ENCODE measurements around the gene ACTMAP.

ACTMAP gene

GRCh38 chr19:40752257-40752781, 2.0 kb upstream of the ACTMAP start (continued):
- TF ChIP-seq ZBTB11 (tag by site-specific recombination; conservative IDR thresholded peaks at IDR 0.05; ENCODE audit: low read depth) (no peak), ZNF19 (tag by site-specific recombination; IDR thresholded peaks at IDR 0.05; ENCODE audit: low read depth) (no peak), ZNF202 (tag by site-specific recombination; IDR thresholded peaks at IDR 0.05; ENCODE audit: borderline replicate concordance) (no peak)

GRCh38 chr19:40750874-40751537, 729 bp upstream of the ACTMAP start, which contains the start of gene SNRPA:
Gene SNRPA (plus strand): TSS chr19:40751203. CDS start chr19:40751409, 206 bp downstream.
- Histone ChIP-seq H3K4me1 (ENCODE audit: control insufficient read depth, insufficient read depth, low read length) (peaks cover 40% of the 10 kb centered on the region), H3K36me3 (ENCODE audit: control insufficient read depth in 2 of 2, insufficient read depth in 1 of 2, low read length in 2 of 2) (peaks cover 31 to 67% of the 10 kb centered on the region in 2 experiments), H3K9me3 (ENCODE audit: control insufficient read depth, insufficient read depth, low read depth, low read length) (no peaks in the 10 kb centered on the region), H3K27ac (ENCODE audit: extremely low read depth, low read depth, low read length) (peak within 1 kb of the TSS; percentile 93), H3K4me3 (ENCODE audit: low read depth, low read length) (peak within 1 kb of the TSS; percentile 64)
- POLR2A ChIA-PET = interaction anchor here (0.5 to 7.3 kb wide), 52 partner anchors 10 to 689 kb away, joined by 3 to 180 read pairs (median 4); partner anchors contain the start of genes BLVRB, COQ8B, DMAC2 and EGLN2
- CTCF ChIA-PET = interaction anchor here (0.6 to 3.4 kb wide), 10 partner anchors 55 to 224 kb away, joined by 3 to 38 read pairs (median 3); no protein-coding TSS in a partner anchor
- TF ChIP-seq ZNF37A (tag by site-specific recombination; IDR thresholded peaks at IDR 0.05) = no peak
- 0 out of 2 replicates have a peak, but pooled peaks have one; percentile 39 for TF ChIP-seq ZNF2 (tag by site-specific recombination; IDR thresholded peaks at IDR 0.05)
- TF ChIP-seq ZNF266 (tag by site-specific recombination; IDR thresholded peaks at IDR 0.05; ENCODE audit: low read depth) = no peak
- no peak for TF ChIP-seq HOXD13 (CRISPR knock-in tag; IDR thresholded peaks at IDR 0.05; ENCODE audit: borderline replicate concordance)
- TF ChIP-seq ZNF121 (tag by site-specific recombination; IDR thresholded peaks at IDR 0.05) = no peak; the same call in 1 of the 2 replicates
- TF ChIP-seq ZFP41 (tag by site-specific recombination; IDR thresholded peaks at IDR 0.05; ENCODE audit: borderline replicate concordance) = no peak
- peak; percentile 63; the same call in 1 of the 2 replicates for TF ChIP-seq KLF1 (tag by site-specific recombination; IDR thresholded peaks at IDR 0.05)
- TF ChIP-seq ZBTB20 (tag by site-specific recombination; IDR thresholded peaks at IDR 0.05) = peak; percentile 49; the same call in 1 of the 2 replicates
- peak; percentile 68 for TF ChIP-seq SP3 (tag by site-specific recombination; IDR thresholded peaks at IDR 0.05)
- no peak for TF ChIP-seq ZNF280C (tag by site-specific recombination; IDR thresholded peaks at IDR 0.05)
- no peak for TF ChIP-seq ZNF791 (tag by site-specific recombination; IDR thresholded peaks at IDR 0.05)
- peak; percentile 27; the same call in 1 of the 2 replicates for TF ChIP-seq ZNF391 (tag by site-specific recombination; IDR thresholded peaks at IDR 0.05; ENCODE audit: borderline replicate concordance, low read depth)
- TF ChIP-seq TCF7L2 (IDR thresholded peaks at IDR 0.05; ENCODE audit: borderline replicate concordance, low read depth, low read length) = no peak
- TF ChIP-seq ZNF658 (tag by site-specific recombination; IDR thresholded peaks at IDR 0.05) = no peak
- no peak for TF ChIP-seq ZNF221 (tag by site-specific recombination; IDR thresholded peaks at IDR 0.05; ENCODE audit: borderline replicate concordance)
- TF ChIP-seq ZNF416 (tag by site-specific recombination; IDR thresholded peaks at IDR 0.05) = no peak
- TF ChIP-seq PRDM10 (tag by site-specific recombination; IDR thresholded peaks at IDR 0.05) = peak; percentile 79
- TF ChIP-seq RBAK (tag by site-specific recombination; IDR thresholded peaks at IDR 0.05) = no peak
- TF ChIP-seq HOXC10 (CRISPR knock-in tag; IDR thresholded peaks at IDR 0.05) = no peak
- no peak for TF ChIP-seq ZNF19 (tag by site-specific recombination; IDR thresholded peaks at IDR 0.05; ENCODE audit: low read depth)
- TF ChIP-seq ATF2 (tag by site-specific recombination; IDR thresholded peaks at IDR 0.05; ENCODE audit: low read depth) = no peak
- 0 out of 2 replicates have a peak, but pooled peaks have one; percentile 31 for TF ChIP-seq KLF9 (tag by site-specific recombination; IDR thresholded peaks at IDR 0.05; ENCODE audit: low read depth)
- no peak; the same call in 1 of the 2 replicates for TF ChIP-seq ZNF561 (tag by site-specific recombination; IDR thresholded peaks at IDR 0.05; ENCODE audit: borderline replicate concordance)
